ENCODE results near the gene GLRX5. TPM values are rescaled to one million over a fixed set of nuclear protein-coding genes. Genes with fewer than 3 reads are reported as not detected.

Gene GLRX5
- total RNA-seq, 3 donors from 2014 or later, result 43.9 to 45.8 (median 45.4) TPM

- no peak for TF ChIP-seq CTCF (IDR thresholded peaks at IDR 0.05)
- intact Hi-C loops (cut with DNase I, micrococcal nuclease), result no loop called here
- DNase-seq (peak in 1 of 3 donors; percentile 21), ATAC-seq (no peak)
- Histone ChIP-seq H3K4me1 (ENCODE audit: low read depth) (peaks cover 54% of the 10 kb centered on the region), H3K4me3 (no peak overlapping the region), H3K9me3 (no peaks in the 10 kb centered on the region), H3K36me3 (ENCODE audit: low read depth) (no peaks in the 10 kb centered on the region)
Measured at GRCh38 chr14:95493503-95493902, 41.3 kb upstream of the GLRX5 start.

DNA sequence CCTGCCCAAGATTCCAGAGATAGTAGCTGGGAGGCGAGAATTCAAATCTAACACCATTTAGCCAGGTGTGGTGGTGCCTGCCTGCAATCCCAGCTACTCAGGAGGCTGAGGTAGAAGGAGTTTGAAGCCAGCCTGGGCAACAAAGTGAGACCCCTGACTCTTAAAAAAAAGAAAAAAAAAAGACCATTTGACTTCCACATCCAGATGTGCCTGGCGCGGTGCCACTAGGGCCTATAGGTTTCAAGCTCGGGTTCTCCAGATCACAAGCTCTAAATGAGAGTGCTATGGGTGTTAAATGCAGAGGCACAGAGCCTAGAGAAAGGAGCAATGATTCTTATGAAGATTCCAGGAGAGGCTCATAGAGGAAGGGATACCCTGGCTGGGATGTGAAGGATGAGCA is 40.9 kb upstream of the GLRX5 start:
- DNase-seq (no peak), ATAC-seq (no peak)
- Histone ChIP-seq H3K4me3 (no peak overlapping the region), H3K4me1 (ENCODE audit: low read depth) (peaks cover 53% of the 10 kb centered on the region), H3K9me3 (no peaks in the 10 kb centered on the region), H3K36me3 (ENCODE audit: low read depth) (no peaks in the 10 kb centered on the region)
- intact Hi-C loops (cut with DNase I, micrococcal nuclease), result no loop called here
- TF ChIP-seq CTCF (IDR thresholded peaks at IDR 0.05), result no peak

GRCh38 chr14:95494456-95494855 is 40.4 kb upstream of the GLRX5 start:
- peaks cover 53% of the 10 kb centered on the region for H3K4me1 ChIP-seq (ENCODE audit: low read depth)
- ATAC-seq (no peak), DNase-seq (no peak)
- H3K9me3 ChIP-seq, result no peaks in the 10 kb centered on the region
- intact Hi-C loops (cut with DNase I, micrococcal nuclease), result no loop called here
- no peaks in the 10 kb centered on the region for H3K36me3 ChIP-seq (ENCODE audit: low read depth)
- H3K4me3 ChIP-seq, result no peak overlapping the region
- TF ChIP-seq CTCF (IDR thresholded peaks at IDR 0.05), result no peak

- no peak for ATAC-seq
- TF ChIP-seq CTCF (IDR thresholded peaks at IDR 0.05), result no peak
- Histone ChIP-seq H3K4me1 (ENCODE audit: low read depth) (peaks cover 53% of the 10 kb centered on the region), H3K36me3 (ENCODE audit: low read depth) (no peaks in the 10 kb centered on the region), H3K4me3 (no peak overlapping the region), H3K9me3 (no peaks in the 10 kb centered on the region)
- intact Hi-C loops (cut with DNase I, micrococcal nuclease), result no loop called here
- DNase-seq, result no peak
Measured at GRCh38 chr14:95495076-95495475, 39.8 kb upstream of the GLRX5 start.

GRCh38 chr14:95495538-95496025 is 39.3 kb upstream of the GLRX5 start:
- no peak for TF ChIP-seq CTCF (IDR thresholded peaks at IDR 0.05)
- peak; percentile 72 for ATAC-seq
- Histone ChIP-seq H3K4me3 (no peak overlapping the region), H3K4me1 (ENCODE audit: low read depth) (peaks cover 53% of the 10 kb centered on the region), H3K36me3 (ENCODE audit: low read depth) (no peaks in the 10 kb centered on the region), H3K9me3 (no peaks in the 10 kb centered on the region)
- DNase-seq, result peak in 2 of 3 donors; percentile 48 to 68
- intact Hi-C loops (cut with DNase I, micrococcal nuclease), result no loop called here

GRCh38 chr14:95496111-95496681 is 38.7 kb upstream of the GLRX5 start:
- peaks cover 47% of the 10 kb centered on the region for H3K4me1 ChIP-seq (ENCODE audit: low read depth)
- ATAC-seq, result no peak
- no peak for DNase-seq
- intact Hi-C loops (cut with DNase I, micrococcal nuclease), result no loop called here
- no peak overlapping the region for H3K4me3 ChIP-seq
- no peaks in the 10 kb centered on the region for H3K36me3 ChIP-seq (ENCODE audit: low read depth)
- H3K9me3 ChIP-seq, result no peaks in the 10 kb centered on the region
- TF ChIP-seq CTCF (IDR thresholded peaks at IDR 0.05), result no peak
